ENCODE data around the gene GGACT.
A peak's percentile ranks its signal among the peaks of the same experiment; 100 is the strongest.
"Not testable (repeated sequence)": the region's sequence is repeated elsewhere in the genome, so short reads cannot be mapped to it uniquely, and the experiment has no call there.

GGACT gene

DNA sequence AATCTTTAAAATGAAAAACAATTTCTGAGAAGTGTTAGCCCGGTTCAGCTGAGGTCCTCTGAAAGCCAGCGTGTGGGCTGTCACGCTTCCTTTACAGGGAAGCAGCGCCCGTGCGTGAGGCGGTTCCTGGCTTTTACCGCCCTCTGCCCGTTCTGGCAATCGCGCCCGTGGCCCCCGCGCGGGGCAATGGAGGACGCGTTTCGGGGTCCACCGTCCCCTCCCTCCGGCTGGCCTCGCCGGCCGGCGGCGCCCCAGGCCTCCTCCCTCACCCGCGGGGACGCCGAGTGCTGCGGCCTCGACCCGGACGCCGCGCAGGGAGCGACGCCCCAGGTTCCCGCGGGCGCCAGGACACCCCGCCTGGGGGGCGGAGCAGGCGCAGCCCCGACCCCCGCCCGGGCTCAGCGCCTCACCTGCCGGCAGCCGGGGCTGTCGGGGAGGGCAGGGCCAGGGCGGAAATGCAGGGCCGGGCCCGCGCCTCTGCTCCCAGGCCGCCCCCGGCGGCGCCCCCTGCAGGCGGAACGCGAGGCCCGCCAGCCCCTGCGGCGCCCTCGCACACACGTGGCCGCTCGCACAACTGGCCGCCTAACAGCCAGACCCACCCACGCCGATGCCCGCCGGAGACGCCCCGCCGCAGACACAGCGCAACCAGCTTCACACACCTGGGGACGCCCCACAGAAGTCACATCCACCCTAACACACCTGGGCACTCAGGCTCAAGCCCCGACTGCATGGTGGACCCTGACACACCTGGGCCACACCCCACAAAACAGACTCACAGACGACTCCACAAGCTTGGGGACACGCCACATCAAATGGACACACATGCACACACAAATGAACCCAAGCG lies at the start of gene GGACT:
Gene GGACT (minus strand): TSS at position 459 of the 847 bp plus-strand sequence. CDS start 56,198 bp downstream, outside the sequence.
- DNase-seq = peak; percentile 90

GRCh38 chr13:100637796-100638195 lies 49.2 kb upstream of the GGACT start:
- DNase-seq = no peak

GRCh38 chr13:100637380-100637779 lies 48.8 kb upstream of the GGACT start:
- no peak for DNase-seq

- no peak for DNase-seq
These were observed 47.9 kb upstream of the GGACT start for GRCh38 chr13:100636441-100636840.

DNA sequence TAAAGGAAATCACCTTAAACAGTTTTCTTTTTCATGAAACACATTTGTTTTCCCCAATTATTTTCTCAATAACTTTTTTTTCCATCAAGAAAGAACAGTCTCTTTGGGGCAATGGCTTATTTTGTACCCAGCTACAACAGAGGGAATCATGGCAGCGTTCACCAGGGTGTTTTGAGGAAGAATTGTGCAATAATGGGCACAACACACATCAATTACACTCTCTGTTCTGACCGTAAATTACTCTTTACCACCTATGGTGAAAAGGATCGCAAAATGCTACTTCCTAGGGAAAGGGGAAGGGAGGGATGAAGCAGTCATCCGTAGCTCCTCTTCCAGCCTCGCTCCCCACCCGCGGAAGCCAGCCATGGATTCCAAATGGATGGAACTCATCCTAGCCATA lies 47.4 kb upstream of the GGACT start:
- no peak for DNase-seq

DNA sequence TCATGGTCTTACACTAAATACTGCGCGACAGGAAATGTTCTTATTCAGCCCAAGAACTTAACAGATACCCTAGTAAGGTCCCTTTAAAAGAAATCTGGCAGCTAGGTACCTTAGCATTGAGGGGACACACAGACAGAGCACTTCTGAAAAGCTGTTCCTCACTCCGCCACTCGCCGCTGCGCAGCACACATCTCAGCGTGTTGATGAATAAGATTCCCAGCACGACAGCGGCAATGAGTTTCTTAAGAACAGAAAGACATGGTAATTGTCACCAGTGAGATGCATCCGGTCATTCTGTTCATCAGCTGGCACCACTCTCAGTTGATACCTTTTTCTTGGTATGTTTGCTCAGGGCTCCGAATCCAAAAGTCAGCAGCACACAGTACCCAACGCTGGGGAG lies 46.1 kb upstream of the GGACT start:
- DNase-seq = no peak

DNA sequence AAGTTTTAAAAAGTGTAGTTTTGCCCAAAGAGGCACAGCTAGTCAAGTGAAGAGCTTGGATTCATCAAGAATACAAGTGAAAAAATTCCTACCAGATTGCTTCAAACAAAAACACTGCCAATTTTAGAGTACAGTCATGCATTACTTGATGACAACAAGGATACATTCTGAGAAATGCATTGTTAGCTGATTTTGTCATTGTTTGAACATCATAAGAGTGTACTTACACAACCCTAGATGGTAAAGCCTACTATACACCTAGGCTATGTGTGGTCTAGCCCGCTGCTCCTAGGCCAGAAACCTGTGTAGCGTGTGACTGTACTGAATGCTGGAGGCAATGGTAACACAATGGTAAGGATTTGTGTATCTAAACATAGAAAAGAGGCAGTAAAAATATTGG lies 44.9 kb upstream of the GGACT start:
- DNase-seq = no peak

DNA sequence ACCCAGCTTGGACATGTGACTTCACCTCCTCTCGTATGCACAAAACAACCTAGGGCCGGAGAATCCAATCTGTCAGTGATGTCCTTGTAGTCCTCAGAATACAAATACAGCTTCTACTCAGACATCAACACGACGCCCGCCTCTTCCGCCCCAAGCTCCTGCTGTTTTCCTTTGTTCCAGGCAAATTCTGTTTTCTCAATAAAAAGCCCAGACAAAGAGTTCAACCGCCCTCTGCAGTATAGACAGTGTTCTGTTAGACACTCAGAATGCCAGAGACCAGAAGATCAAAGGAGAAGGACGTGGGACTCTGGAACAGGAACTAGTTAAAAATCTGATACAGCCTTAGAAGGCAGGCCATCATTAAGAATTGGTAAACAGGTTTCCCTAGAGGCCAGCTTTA lies 42.0 kb upstream of the GGACT start:
- DNase-seq = no peak

DNA sequence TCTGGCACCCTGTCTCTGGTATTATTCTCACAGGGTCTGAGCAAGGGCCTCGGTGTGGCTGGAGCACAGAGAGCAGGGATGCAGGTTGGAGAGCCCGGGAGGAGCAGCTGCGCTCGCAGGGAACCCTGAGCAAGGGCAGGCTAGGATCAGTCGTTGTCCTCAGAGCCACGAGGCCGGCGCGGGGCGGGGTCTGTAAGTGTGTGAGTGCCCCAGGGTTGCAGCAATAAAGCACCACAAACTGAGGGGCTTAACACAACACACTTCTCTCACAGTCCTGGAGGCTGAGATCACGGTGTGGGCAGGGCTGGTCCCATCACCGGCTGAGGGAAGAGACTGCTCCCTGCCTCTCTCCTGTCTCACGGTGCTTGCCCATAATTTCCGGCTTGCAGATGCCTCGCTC lies 38.5 kb upstream of the GGACT start:
- DNase-seq = no peak

DNA sequence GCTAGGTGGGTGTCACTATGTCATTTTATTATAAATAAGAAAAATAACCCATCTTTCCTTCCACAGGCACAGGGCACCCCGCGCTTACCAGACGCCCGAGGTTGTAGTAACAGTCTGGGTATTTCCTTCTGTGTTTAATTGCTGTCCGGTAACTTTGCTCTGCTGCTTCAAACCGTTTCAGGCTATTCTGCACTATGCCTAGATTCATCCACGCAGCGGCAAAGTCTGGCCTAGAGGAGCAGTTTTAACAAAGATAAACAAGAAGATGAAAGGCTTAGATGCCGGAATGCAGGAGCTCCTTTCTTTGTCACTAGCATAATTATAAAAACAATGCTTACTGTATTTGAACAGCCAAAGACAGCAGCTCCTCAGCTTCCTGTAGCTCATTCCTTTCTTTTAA lies 36.9 kb upstream of the GGACT start:
- DNase-seq = no peak

DNA sequence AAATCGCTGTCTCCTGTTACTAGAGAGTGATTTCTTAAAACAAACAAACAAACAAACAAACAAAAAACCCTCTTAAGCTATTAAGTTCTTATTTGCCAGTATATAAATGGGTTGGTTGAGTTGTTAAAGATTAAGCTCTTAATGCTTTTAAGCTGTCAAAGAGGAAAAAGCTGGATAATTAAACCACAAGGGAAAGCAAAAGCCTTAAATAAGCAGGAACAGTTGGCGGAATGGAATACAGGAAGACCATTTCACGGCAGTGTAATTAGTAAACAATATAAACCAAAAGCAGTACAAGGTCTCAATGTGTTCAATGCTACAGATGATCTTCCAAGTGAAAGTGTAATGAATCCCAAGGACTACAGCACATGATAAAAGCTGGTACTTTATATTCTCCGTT lies 32.2 kb upstream of the GGACT start:
- DNase-seq = no peak

- no peak for DNase-seq
These were observed 31.4 kb upstream of the GGACT start for GRCh38 chr13:100619940-100620339.

DNA sequence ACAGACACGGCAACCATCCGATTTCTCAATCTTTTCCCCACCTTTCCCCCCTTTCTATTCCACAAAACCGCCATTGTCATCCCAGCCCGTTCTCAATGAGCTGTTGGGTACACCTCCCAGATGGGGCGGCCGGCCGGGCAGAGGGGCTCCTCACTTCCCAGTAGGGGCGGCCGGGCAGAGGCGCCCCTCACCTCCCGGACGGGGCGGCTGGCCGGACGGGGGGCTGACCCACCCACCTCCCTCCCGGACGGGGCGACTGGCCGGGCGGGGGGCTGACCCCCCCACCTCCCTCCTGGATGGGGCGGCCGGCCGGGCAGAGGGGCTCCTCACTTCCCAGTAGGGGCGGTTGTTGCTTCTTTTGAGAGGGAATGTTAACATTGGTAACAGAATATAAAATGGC lies 30.3 kb upstream of the GGACT start:
- not testable (repeated sequence) for DNase-seq

- DNase-seq = no peak
These were observed 24.4 kb upstream of the GGACT start for GRCh38 chr13:100613031-100613430.

DNA sequence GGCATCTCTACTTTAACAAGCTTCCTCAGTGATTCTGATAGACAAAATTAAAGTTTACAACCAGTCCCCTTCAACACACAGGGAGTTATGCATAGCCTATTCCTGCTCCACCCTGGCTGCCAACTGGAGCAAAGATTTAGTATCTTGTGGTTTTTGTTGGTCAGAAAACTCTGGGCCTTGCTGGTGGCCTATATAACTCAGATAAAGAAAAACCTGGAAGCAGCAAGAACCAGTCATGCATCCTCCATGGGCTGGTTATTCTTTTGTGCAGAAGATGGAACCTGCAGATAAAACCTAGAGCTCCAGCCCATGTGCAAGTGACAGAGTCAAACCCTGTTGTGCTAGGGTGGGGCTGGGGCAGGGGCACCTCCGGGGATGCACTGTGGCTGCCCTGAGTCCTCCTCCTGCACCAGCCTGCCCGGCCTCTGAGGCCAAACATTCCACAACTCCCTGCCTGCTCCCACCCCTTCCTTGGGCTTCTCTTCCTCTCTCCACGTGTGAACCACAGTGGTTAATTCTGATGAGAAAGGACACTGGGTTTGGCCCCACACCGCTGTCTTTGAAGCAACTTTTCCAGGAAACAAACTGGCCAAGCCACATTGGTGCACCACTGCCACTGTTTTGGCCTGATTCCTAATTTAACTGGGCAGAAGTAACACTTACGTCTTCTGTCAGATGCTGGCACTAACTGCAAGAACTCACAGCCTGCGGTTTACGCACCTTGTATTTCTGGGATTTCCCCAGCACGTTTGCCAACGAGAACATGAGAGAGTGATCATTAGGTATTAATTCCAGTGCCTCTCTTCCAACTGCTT lies 23.3 kb upstream of the GGACT start:
- DNase-seq = no peak

- DNase-seq = no peak
These were observed 22.1 kb upstream of the GGACT start for GRCh38 chr13:100610391-100611347.

DNA sequence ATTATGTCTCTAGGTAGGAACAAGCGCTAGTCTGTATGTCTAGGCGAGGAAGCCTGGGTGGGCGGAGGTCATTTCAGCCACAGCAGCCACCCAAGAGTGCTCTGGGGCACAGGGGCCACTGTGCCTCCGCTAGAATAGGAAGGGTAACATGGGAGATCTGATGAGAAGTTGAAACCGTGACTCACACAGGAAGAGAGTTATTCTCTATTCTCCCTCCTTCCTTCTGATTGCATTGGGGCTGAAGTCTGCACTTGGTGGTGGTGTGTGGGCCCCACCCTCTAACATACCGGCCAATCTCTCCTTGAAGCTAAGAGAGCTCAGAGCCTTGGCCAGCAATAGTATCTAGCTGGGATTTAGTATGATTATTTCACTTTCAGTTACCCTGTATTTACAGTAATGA lies 20.3 kb upstream of the GGACT start:
- no peak for DNase-seq

DNA sequence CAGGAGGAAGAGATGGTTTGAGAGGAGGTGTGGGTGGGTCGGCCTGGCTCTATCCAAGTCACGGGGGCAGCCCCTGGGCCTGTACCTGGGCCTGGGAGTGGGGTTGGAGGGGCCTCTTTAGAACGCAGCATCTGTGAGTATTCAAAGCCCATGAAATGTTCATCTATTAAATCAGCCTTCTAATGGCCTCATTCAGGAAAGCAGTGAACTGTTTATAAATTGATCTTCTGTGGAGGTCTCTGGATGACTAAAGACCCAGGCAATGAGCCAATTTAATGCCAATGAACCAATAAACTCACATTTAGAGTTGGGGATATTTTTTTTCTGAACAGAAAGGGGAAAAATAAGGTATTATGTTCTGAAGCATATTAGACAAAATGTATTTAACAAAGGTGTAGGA lies 19.9 kb upstream of the GGACT start:
- no peak for DNase-seq

DNA sequence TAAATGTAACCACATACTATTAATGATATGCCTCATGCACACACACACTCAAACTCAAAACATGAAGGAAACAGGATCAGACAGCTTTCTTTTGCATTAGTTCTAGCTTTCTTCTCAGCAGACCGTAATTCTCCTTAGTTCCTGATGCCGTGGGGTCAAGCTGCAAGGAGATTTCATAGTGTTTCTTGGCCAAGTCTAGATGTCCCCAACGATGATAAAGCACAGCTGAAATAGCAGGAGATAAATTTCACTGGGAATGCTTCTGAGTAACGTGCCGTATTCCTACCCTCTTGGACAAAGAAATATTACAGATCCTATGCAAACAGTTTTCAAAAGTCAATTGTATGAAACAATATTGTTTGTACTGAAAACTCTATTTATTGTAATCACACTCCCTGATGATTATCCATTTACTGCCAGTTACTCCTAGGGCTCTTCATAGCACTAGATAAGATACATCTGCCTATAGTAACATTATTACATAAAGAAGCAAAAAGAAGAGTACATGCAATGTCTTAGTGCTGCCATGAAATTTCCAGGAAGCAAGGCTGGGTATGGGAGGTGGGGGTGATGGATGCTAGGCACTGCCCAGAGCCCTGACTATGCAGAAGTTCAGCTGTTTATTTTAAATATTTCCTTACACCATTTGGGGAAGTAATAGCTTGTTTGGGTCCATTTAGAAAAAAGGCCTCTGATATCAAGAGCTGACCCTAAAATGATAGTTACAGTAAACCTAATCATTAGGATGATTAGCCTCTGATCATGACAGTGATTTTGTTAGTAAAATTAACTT lies 16.5 kb upstream of the GGACT start:
- DNase-seq = no peak

DNA sequence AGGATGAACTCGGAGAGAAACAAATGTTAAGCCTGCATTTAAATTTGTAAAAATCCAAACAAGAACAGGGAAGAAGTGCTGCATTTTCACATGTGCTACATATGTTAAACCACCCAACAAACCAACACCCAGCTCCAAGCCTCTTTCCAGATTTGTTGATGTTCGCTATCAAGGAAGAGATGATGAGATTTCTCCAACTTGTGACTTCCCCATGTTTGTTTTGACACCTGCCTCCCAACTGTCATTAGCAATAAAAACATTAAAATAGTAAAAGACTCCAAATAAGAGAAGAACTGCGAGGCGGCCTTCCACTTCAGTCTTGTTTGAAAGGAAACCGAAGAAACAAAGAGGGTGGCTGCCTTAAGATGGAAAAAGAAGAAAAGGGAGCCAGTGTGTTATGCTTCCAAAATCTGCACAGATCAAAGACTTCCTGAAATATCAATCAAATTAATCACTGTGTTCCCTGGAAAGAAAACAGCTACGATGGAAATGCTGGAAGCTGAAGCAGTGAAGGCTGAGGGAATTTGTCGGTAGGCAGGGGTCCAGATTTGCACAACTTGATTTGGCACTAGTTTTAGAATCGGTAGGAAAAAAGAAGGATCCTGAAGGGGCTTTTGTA lies 14.0 kb upstream of the GGACT start:
- DNase-seq = no peak

DNA sequence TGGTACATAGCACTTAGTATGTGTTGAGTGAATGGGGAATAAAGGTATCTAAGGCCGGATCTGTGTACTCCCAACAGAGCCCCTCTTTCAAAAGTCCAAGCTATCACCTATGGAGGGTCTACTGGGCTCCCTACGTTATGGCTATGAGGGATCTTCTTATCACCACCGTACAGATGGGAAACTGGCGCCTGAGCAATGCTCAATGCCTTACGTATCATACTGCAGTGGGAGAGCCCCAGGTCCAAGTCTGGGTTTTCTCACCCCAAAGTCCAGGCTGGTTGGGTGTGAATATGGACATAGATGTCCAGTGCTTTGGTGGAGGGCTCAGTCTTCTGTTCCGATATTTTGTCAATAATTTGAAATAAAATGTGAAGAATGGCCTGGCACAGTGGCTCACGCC lies 13.1 kb upstream of the GGACT start:
- DNase-seq = no peak

GRCh38 chr13:100600915-100601314 lies 12.3 kb upstream of the GGACT start:
- no peak for DNase-seq

Measured in 8988T (cell line).